IPS-15b (cell line): ENCODE data around the gene CDH12.
"Not testable (repeated sequence)": the region's sequence is repeated elsewhere in the genome, so short reads cannot be mapped to it uniquely, and the experiment has no call there.

Source experiments
- H3K27me3 ChIP-seq: one replicate; pipeline ENCODE4 v1.6.1; 2013; ENCODE audit warnings: low read length; ENCODE audit not compliant: control insufficient read depth, insufficient read depth
- H3K36me3 ChIP-seq: one replicate; pipeline ENCODE4 v1.6.1; 2013; ENCODE audit warnings: low read length; ENCODE audit not compliant: control insufficient read depth, insufficient read depth
- H3K4me1 ChIP-seq: one replicate; pipeline ENCODE4 v1.6.1; 2013; ENCODE audit warnings: mild to moderate bottlenecking, low read length; ENCODE audit not compliant: control insufficient read depth, insufficient read depth
- H3K4me3 ChIP-seq: one replicate; pipeline ENCODE4 v1.5.1; 2013; ENCODE audit warnings: low read depth, low read length
- H3K9ac ChIP-seq: one replicate; pipeline ENCODE4 v1.6.1; 2013; ENCODE audit warnings: low read depth, mild to moderate bottlenecking, low read length
- H3K9me3 ChIP-seq: one replicate; pipeline ENCODE4 v1.6.1; 2013; ENCODE audit warnings: mild to moderate bottlenecking, low read length; ENCODE audit not compliant: control insufficient read depth, insufficient read depth

CDH12 gene

GRCh38 chr5:22258139-22258538 is 595.0 kb downstream of the CDH12 start:
- Histone ChIP-seq H3K27me3 (no peaks in the 10 kb centered on the region), H3K36me3 (no peaks in the 10 kb centered on the region), H3K9me3 (no peaks in the 10 kb centered on the region), H3K9ac (no peak overlapping the region), H3K4me3 (no peak overlapping the region), H3K4me1 (no peaks in the 10 kb centered on the region)

- Histone ChIP-seq H3K9ac (no peak overlapping the region), H3K27me3 (no peaks in the 10 kb centered on the region), H3K9me3 (no peaks in the 10 kb centered on the region), H3K4me1 (no peaks in the 10 kb centered on the region), H3K4me3 (no peak overlapping the region), H3K36me3 (no peaks in the 10 kb centered on the region)
Measured at GRCh38 chr5:22250528-22250927, 602.6 kb downstream of the CDH12 start.

DNA sequence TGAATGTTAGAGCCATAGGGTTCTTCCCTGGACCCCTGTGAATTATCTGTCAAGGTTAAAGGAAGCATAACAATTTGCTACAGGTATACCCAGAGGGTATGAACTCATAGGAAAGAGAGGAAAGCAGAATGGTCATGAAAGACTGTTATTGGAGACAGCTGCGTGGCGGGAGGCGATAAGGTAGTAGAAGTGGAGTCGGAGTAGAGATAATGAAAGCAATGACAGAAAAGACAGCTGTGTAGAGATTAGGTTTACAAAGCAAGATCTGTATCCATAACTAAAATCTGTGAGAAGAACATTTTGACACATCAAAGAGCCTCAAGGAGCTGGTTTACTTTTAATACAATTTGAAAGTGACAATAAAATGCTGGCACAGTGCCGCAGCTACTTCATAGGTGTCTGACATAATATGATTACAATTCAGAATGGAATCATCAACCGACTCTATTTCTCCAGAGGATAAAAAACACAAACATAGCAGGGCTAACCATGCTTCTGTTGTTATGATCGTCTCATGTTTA is 603.9 kb downstream of the CDH12 start:
- Histone ChIP-seq H3K9ac (no peak overlapping the region), H3K36me3 (no peaks in the 10 kb centered on the region), H3K9me3 (no peaks in the 10 kb centered on the region), H3K4me3 (no peak overlapping the region), H3K27me3 (no peaks in the 10 kb centered on the region), H3K4me1 (no peaks in the 10 kb centered on the region)

- Histone ChIP-seq H3K4me3 (no peak overlapping the region), H3K9ac (no peak overlapping the region), H3K36me3 (no peaks in the 10 kb centered on the region), H3K9me3 (no peaks in the 10 kb centered on the region), H3K4me1 (no peaks in the 10 kb centered on the region), H3K27me3 (no peaks in the 10 kb centered on the region)
Measured at GRCh38 chr5:22245770-22246169, 607.4 kb downstream of the CDH12 start.

- Histone ChIP-seq H3K36me3 (no peaks in the 10 kb centered on the region), H3K27me3 (no peaks in the 10 kb centered on the region), H3K4me1 (no peaks in the 10 kb centered on the region), H3K9me3 (no peaks in the 10 kb centered on the region), H3K4me3 (no peak overlapping the region), H3K9ac (no peak overlapping the region)
Measured at GRCh38 chr5:22242532-22242931, 610.6 kb downstream of the CDH12 start.

GRCh38 chr5:22238047-22238446 is 615.1 kb downstream of the CDH12 start:
- H3K9me3 ChIP-seq, result no peaks in the 10 kb centered on the region

GRCh38 chr5:22226423-22226822 is 626.7 kb downstream of the CDH12 start:
- no peaks in the 10 kb centered on the region for H3K4me1 ChIP-seq
- H3K27me3 ChIP-seq, result no peaks in the 10 kb centered on the region
- no peaks in the 10 kb centered on the region for H3K9me3 ChIP-seq
- no peak overlapping the region for H3K9ac ChIP-seq
- no peak overlapping the region for H3K4me3 ChIP-seq
- no peaks in the 10 kb centered on the region for H3K36me3 ChIP-seq

More at GRCh38 chr5:22238047-22238446, 615.1 kb downstream of the CDH12 start:
- Histone ChIP-seq H3K36me3 (no peaks in the 10 kb centered on the region), H3K27me3 (no peaks in the 10 kb centered on the region), H3K4me3 (no peak overlapping the region), H3K4me1 (no peaks in the 10 kb centered on the region), H3K9ac (no peak overlapping the region)

DNA sequence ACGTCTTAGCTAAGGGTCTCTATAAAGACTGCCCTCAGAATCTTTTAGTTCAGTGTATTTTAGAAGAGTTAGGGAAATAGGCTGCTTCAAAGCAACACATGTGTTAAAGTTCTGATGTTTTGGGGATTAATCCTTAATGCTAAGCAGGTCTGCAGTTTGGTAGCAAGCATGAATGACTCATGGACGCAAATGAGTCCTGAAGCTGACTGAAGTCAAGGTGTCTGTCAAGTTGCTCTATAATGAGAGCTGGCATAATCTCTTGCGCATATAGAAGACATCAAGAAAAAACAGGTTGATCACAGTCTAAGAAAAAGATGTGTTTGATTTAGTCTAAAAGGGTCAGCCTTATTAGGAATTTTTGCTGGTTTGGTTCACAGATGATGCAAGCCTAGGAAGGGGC is 630.1 kb downstream of the CDH12 start:
- no peaks in the 10 kb centered on the region for H3K27me3 ChIP-seq
- H3K9me3 ChIP-seq, result no peaks in the 10 kb centered on the region
- H3K36me3 ChIP-seq, result no peaks in the 10 kb centered on the region
- no peak overlapping the region for H3K9ac ChIP-seq
- no peaks in the 10 kb centered on the region for H3K4me1 ChIP-seq
- no peak overlapping the region for H3K4me3 ChIP-seq

DNA sequence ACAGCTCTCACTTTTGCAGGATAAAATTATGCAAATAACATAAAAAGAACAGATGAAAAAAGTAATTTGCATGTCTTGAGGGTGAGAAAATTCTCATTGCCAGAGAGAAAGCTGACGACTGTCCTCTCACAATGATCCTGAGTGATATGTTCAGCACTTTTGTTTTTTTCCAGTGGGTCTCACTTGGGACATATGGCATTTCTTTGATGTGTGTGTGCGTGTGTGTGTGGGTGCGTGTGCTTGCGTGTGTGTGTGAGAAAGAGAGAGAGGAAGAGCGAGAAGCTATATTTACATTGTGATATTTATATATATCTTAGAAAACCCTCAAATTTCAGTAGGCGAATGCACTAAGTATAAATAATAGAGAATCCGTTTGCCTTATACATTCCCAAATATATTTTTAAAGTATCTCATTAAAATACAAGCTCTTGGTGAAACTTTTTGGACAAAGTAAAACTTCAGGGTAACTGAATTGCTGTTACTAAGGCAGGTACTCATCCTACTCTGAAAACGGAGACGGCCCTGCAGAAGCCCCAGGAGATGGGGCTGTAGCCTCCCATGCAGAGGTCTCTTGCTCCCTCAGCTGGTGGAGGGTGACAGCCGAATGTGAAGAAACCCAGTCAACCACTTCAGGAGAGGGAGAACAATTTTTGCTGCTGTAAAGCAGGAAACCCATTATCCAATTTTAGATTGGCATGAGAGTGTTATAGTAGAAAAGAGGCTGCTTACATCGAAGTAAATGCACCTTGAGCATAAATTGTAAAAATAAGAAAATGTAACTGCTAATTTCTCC is 639.2 kb downstream of the CDH12 start:
- not testable (repeated sequence) for H3K4me3 ChIP-seq, H3K9me3 ChIP-seq, H3K36me3 ChIP-seq, H3K27me3 ChIP-seq, H3K9ac ChIP-seq, H3K4me1 ChIP-seq

- not testable (repeated sequence) for H3K9ac ChIP-seq, H3K9me3 ChIP-seq, H3K4me3 ChIP-seq, H3K4me1 ChIP-seq, H3K27me3 ChIP-seq, H3K36me3 ChIP-seq
Measured at GRCh38 chr5:22212254-22212991, 640.7 kb downstream of the CDH12 start.

DNA sequence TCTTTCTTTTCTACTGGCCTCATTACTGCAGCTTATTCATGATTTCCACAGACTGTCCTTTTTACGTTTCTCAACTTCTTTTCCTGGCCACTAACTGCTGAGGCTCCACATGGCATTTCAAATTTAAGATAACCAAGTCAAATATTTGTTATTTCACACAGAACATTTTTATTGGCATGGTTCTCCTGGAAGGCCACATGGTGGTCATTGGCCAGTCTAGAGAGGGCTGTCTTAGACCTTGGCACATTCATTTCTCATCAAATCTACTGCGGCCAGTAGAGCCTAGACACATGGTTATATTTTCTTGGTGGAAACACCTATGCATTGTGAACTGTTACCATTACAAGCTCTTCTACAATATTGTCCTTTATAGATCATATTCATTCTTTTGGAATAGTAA is 644.7 kb downstream of the CDH12 start:
- H3K27me3 ChIP-seq, H3K4me3 ChIP-seq, H3K9ac ChIP-seq, H3K4me1 ChIP-seq, H3K36me3 ChIP-seq, H3K9me3 ChIP-seq: not testable (repeated sequence)

GRCh38 chr5:22188651-22189050 is 664.5 kb downstream of the CDH12 start:
- H3K9ac ChIP-seq, H3K9me3 ChIP-seq, H3K27me3 ChIP-seq, H3K4me1 ChIP-seq, H3K36me3 ChIP-seq, H3K4me3 ChIP-seq: not testable (repeated sequence)
